Neural progenitor cell (in vitro differentiated cells): ENCODE data around the gene CCDC88A. TPM values are rescaled to one million over a fixed set of nuclear protein-coding genes. Genes with fewer than 3 reads are reported as not detected.
"Not testable (repeated sequence)": the region's sequence is repeated elsewhere in the genome, so short reads cannot be mapped to it uniquely, and the experiment has no call there.

ENCODE experiments used
- DNase-seq: peaks from one replicate; pipeline ENCODE4 v3.0.0-alpha.2; 2016; ENCODE audit warnings: low spot score
- H2AFZ ChIP-seq: fragments of 200-600 bp; sonication (generic); replicated peaks from 2 replicates; pipeline ENCODE4 v1.6.1; 2016; ENCODE audit warnings: antibody characterized with exemption
- H3F3A ChIP-seq: fragments of 200-600 bp; sonication (generic); 2 replicates; pipeline ENCODE4 v1.6.1; 2016; ENCODE audit warnings: antibody characterized with exemption, low read depth
- H3K27ac ChIP-seq: fragments of 200-600 bp; sonication (generic); 2 replicates; pipeline ENCODE4 v1.5.1; 2016; ENCODE audit warnings: mild to moderate bottlenecking
- H3K27me3 ChIP-seq: fragments of 200-600 bp; sonication (generic); 2 replicates; pipeline ENCODE4 v1.6.1; 2016; ENCODE audit warnings: mild to moderate bottlenecking, moderate library complexity
- H3K36me3 ChIP-seq: fragments of 200-600 bp; sonication (generic); 2 replicates; pipeline ENCODE4 v1.5.1; 2016
- H3K4me1 ChIP-seq: fragments of 200-600 bp; sonication (generic); 2 replicates; pipeline ENCODE4 v1.6.1; 2016; ENCODE audit warnings: mixed run types
- H3K4me2 ChIP-seq: fragments of 200-600 bp; sonication (generic); 2 replicates; pipeline ENCODE4 v1.6.1; 2016
- H3K4me3 ChIP-seq: fragments of 200-600 bp; sonication (generic); 2 replicates; pipeline ENCODE4 v1.5.1; 2016
- H3K79me2 ChIP-seq: fragments of 200-600 bp; sonication (generic); 2 replicates; pipeline ENCODE4 v1.6.1; 2016; ENCODE audit warnings: low read depth
- H3K9ac ChIP-seq: fragments of 200-600 bp; sonication (generic); 2 replicates; pipeline ENCODE4 v1.6.1; 2016
- H3K9me3 ChIP-seq: fragments of 200-600 bp; sonication (generic); 2 replicates; pipeline ENCODE4 v1.5.1; 2016; ENCODE audit warnings: low read depth
- H4K20me1 ChIP-seq: fragments of 200-600 bp; sonication (generic); 2 replicates; pipeline ENCODE4 v1.6.1; 2016; ENCODE audit warnings: low read depth
- H3K27ac Mint-ChIP-seq: 3 replicates; pipeline ENCODE4 v1.8.0; 2021; ENCODE audit warnings: mixed read lengths
- H3K27me3 Mint-ChIP-seq: 2 replicates; pipeline ENCODE4 v1.8.0; 2022; ENCODE audit warnings: low read depth, mild to moderate bottlenecking, inconsistent platforms, moderate library complexity, mixed read lengths; ENCODE audit not compliant: insufficient read depth
- H3K36me3 Mint-ChIP-seq: 3 replicates; pipeline ENCODE4 v1.8.0; 2021; ENCODE audit warnings: mixed read lengths
- H3K4me1 Mint-ChIP-seq: 3 replicates; pipeline ENCODE4 v1.8.0; 2021; ENCODE audit warnings: mixed read lengths
- H3K4me3 Mint-ChIP-seq: 3 replicates; pipeline ENCODE4 v1.8.0; 2021; ENCODE audit warnings: mild to moderate bottlenecking, moderate library complexity, mixed read lengths
- H3K9me3 Mint-ChIP-seq: 3 replicates; pipeline ENCODE4 v1.8.0; 2020; ENCODE audit warnings: mixed read lengths
- CTCF ChIP-seq: fragments of 200-600 bp; sonication (generic); IDR thresholded peaks from 2 replicates; pipeline ENCODE4 v1.5.1; 2017; ENCODE audit warnings: antibody characterized with exemption, mild to moderate bottlenecking
- EZH2 ChIP-seq: fragments of 200-600 bp; sonication (generic); IDR thresholded peaks from 2 replicates; pipeline ENCODE4 v1.6.1; 2017; ENCODE audit warnings: antibody characterized with exemption, mild to moderate bottlenecking, moderate library complexity
- EZH2phosphoT487 ChIP-seq: fragments of 200-600 bp; sonication (generic); IDR thresholded peaks from 2 replicates; pipeline ENCODE4 v1.6.1; 2017; ENCODE audit warnings: antibody characterized with exemption
- total RNA-seq: library from RNA; depleted of rRNA; stranded (reverse); fragments of >200 nt; gene quantifications from 2 replicates; pipeline ENCODE4 v1.2.3, GENCODE V29; 2015; ENCODE audit warnings: low replicate concordance

CCDC88A gene
- total RNA-seq, 1 donor from 2014 or later: 182 TPM

- peaks cover 15% of the 10 kb centered on the region for H3K36me3 Mint-ChIP-seq
- H3K4me3 Mint-ChIP-seq: no peak overlapping the region
- H3K4me3 ChIP-seq: no peak overlapping the region
- H3K79me2 ChIP-seq: no peaks in the 10 kb centered on the region
- peaks cover 43% of the 10 kb centered on the region for H3K36me3 ChIP-seq
- no peak overlapping the region for H3K4me2 ChIP-seq
- H4K20me1 ChIP-seq: no peaks in the 10 kb centered on the region
- H3K27ac Mint-ChIP-seq: no peak overlapping the region
- no peak overlapping the region for H3K9ac ChIP-seq
- H3K27me3 Mint-ChIP-seq: no peaks in the 10 kb centered on the region
- no peak overlapping the region for H3K27ac ChIP-seq
- H3K9me3 ChIP-seq: no peaks in the 10 kb centered on the region
- H2AFZ ChIP-seq: no peak overlapping the region
- no peak for DNase-seq
- no peaks in the 10 kb centered on the region for H3F3A ChIP-seq
- H3K4me1 Mint-ChIP-seq: no peaks in the 10 kb centered on the region
- no peaks in the 10 kb centered on the region for H3K27me3 ChIP-seq
- no peak for TF ChIP-seq EZH2
- TF ChIP-seq CTCF: no peak
- no peak for TF ChIP-seq EZH2phosphoT487
- H3K4me1 ChIP-seq: no peaks in the 10 kb centered on the region
- no peaks in the 10 kb centered on the region for H3K9me3 Mint-ChIP-seq
These were observed 123.3 kb downstream of the CCDC88A start for GRCh38 chr2:55296393-55296792.

- H3K4me2 ChIP-seq: no peak overlapping the region
- H3K4me3 ChIP-seq: no peak overlapping the region
- H3K79me2 ChIP-seq: no peaks in the 10 kb centered on the region
These were observed 136.6 kb downstream of the CCDC88A start for GRCh38 chr2:55283083-55283482.

GRCh38 chr2:55282110-55282917, 137.3 kb downstream of the CCDC88A start:
- H2AFZ ChIP-seq: peak overlapping the region; percentile 96
- no peak overlapping the region for H3K27ac Mint-ChIP-seq
- peaks cover 6% of the 10 kb centered on the region for H3K36me3 ChIP-seq
- H3F3A ChIP-seq: peaks cover 50% of the 10 kb centered on the region
- DNase-seq: peak; percentile 89
- H3K4me1 ChIP-seq: peaks cover 18% of the 10 kb centered on the region
- peaks cover 11% of the 10 kb centered on the region for H3K36me3 Mint-ChIP-seq
- no peaks in the 10 kb centered on the region for H3K79me2 ChIP-seq
- no peaks in the 10 kb centered on the region for H3K9me3 ChIP-seq
- no peaks in the 10 kb centered on the region for H3K9me3 Mint-ChIP-seq
- H3K4me1 Mint-ChIP-seq: peaks cover 16% of the 10 kb centered on the region
- H3K27ac ChIP-seq: peak overlapping the region; percentile 71
- H3K4me3 ChIP-seq: peak overlapping the region; percentile 53
- TF ChIP-seq EZH2phosphoT487 (peak; percentile 36), CTCF (no peak), EZH2 (no peak)
- H3K27me3 ChIP-seq: no peaks in the 10 kb centered on the region
- no peak overlapping the region for H3K9ac ChIP-seq
- H3K4me3 Mint-ChIP-seq: peak overlapping the region; percentile 75
- H4K20me1 ChIP-seq: no peaks in the 10 kb centered on the region
- H3K4me2 ChIP-seq: peak overlapping the region; percentile 70
- no peaks in the 10 kb centered on the region for H3K27me3 Mint-ChIP-seq

More at GRCh38 chr2:55283083-55283482, 136.6 kb downstream of the CCDC88A start:
- H3K9me3 ChIP-seq: no peaks in the 10 kb centered on the region
- peaks cover 18% of the 10 kb centered on the region for H3K4me1 ChIP-seq
- no peak overlapping the region for H2AFZ ChIP-seq
- H3K36me3 Mint-ChIP-seq: peaks cover 11% of the 10 kb centered on the region
- peaks cover 51% of the 10 kb centered on the region for H3F3A ChIP-seq
- peaks cover 16% of the 10 kb centered on the region for H3K4me1 Mint-ChIP-seq
- H3K27me3 Mint-ChIP-seq: no peaks in the 10 kb centered on the region
- H3K9ac ChIP-seq: no peak overlapping the region
- no peak overlapping the region for H3K4me3 Mint-ChIP-seq
- DNase-seq: no peak
- no peaks in the 10 kb centered on the region for H3K9me3 Mint-ChIP-seq
- peaks cover 11% of the 10 kb centered on the region for H3K36me3 ChIP-seq
- TF ChIP-seq EZH2phosphoT487 (no peak), CTCF (no peak), EZH2 (no peak)
- no peak overlapping the region for H3K27ac ChIP-seq
- no peaks in the 10 kb centered on the region for H3K27me3 ChIP-seq
- no peak overlapping the region for H3K27ac Mint-ChIP-seq
- no peaks in the 10 kb centered on the region for H4K20me1 ChIP-seq

GRCh38 chr2:55280851-55281546, 138.7 kb downstream of the CCDC88A start:
- H3K4me3 ChIP-seq, H3K36me3 ChIP-seq, H3K27ac ChIP-seq, H3K27me3 Mint-ChIP-seq, H3K27me3 ChIP-seq, H3K9ac ChIP-seq, H3K36me3 Mint-ChIP-seq, DNase-seq, H4K20me1 ChIP-seq, H3K27ac Mint-ChIP-seq, H3K9me3 Mint-ChIP-seq, H3K79me2 ChIP-seq, H3K9me3 ChIP-seq, H2AFZ ChIP-seq: not testable (repeated sequence)
- H3K4me3 Mint-ChIP-seq: peak overlapping the region; percentile 59
- H3K4me2 ChIP-seq: peak overlapping the region; percentile 70
- H3F3A ChIP-seq: peaks cover 46% of the 10 kb centered on the region
- peaks cover 18% of the 10 kb centered on the region for H3K4me1 ChIP-seq
- H3K4me1 Mint-ChIP-seq: peaks cover 16% of the 10 kb centered on the region

GRCh38 chr2:55279859-55280424, 139.7 kb downstream of the CCDC88A start:
- H3K27ac ChIP-seq, H4K20me1 ChIP-seq, H3K27me3 Mint-ChIP-seq, H3K9me3 ChIP-seq, H3K36me3 Mint-ChIP-seq, H3K9me3 Mint-ChIP-seq, H3K27me3 ChIP-seq, H3K9ac ChIP-seq, H2AFZ ChIP-seq, H3K4me3 Mint-ChIP-seq, H3K36me3 ChIP-seq, H3K79me2 ChIP-seq, H3K27ac Mint-ChIP-seq: not testable (repeated sequence)
- H3F3A ChIP-seq: peaks cover 41% of the 10 kb centered on the region
- peaks cover 18% of the 10 kb centered on the region for H3K4me1 ChIP-seq
- peaks cover 16% of the 10 kb centered on the region for H3K4me1 Mint-ChIP-seq
- peak; percentile 2 for DNase-seq
- peak overlapping the region; percentile 71 for H3K4me2 ChIP-seq
- H3K4me3 ChIP-seq: peak overlapping the region; percentile 30
